ENCODE data around the gene DUSP8. TPM values are rescaled to one million over a fixed set of nuclear protein-coding genes. Genes with fewer than 3 reads are reported as not detected.
"Not testable (repeated sequence)": the region's sequence is repeated elsewhere in the genome, so short reads cannot be mapped to it uniquely, and the experiment has no call there.

DUSP8 gene
- total RNA-seq, 1 experiment from 2014 or later = 4.4 TPM

GRCh38 chr11:1608363-1608762, 36.3 kb upstream of the DUSP8 start, which contains the start of gene KRTAP5-3:
Gene KRTAP5-3, minus strand, starts transcription at chr11:1608463. Its CDS starts 78 bp downstream, at chr11:1608385.
- no peak within 1 kb of the TSS for H3K27ac ChIP-seq (ENCODE audit: insufficient read length, low read depth, low read length)
- H3K4me1 Mint-ChIP-seq = peaks cover 13 to 18% of the 10 kb centered on the region in 2 experiments
- no peaks in the 10 kb centered on the region for H3K79me2 ChIP-seq (ENCODE audit: insufficient read depth, low read length)
- no peak within 1 kb of the TSS for H2BK120ac ChIP-seq (ENCODE audit: low read depth, low read length, poor library complexity, severe bottlenecking)
- no peak within 1 kb of the TSS for H2AFZ ChIP-seq (ENCODE audit: low read length)
- no peak within 1 kb of the TSS for H2BK20ac ChIP-seq (ENCODE audit: low read depth, low read length, poor library complexity, severe bottlenecking)
- peaks cover 3% of the 10 kb centered on the region for H3K23me2 ChIP-seq (ENCODE audit: insufficient read length, low read depth, low read length, poor library complexity, severe bottlenecking)
- H3K27me3 Mint-ChIP-seq (ENCODE audit: low read depth) = peaks cover 42% of the 10 kb centered on the region
- no peak within 1 kb of the TSS for H3K4me2 ChIP-seq (ENCODE audit: insufficient read depth, insufficient read length, low read length)
- no peaks in the 10 kb centered on the region for H3K27me3 ChIP-seq (ENCODE audit: insufficient read depth, low read length)
- H4K5ac ChIP-seq (ENCODE audit: insufficient read length, low read depth, low read length) = no peak within 1 kb of the TSS
- no peak within 1 kb of the TSS for H3K18ac ChIP-seq (ENCODE audit: insufficient read length, low read depth, low read length)
- no peak for DNase-seq
- peaks cover 4 to 8% (median 7%) of the 10 kb centered on the region in 3 experiments; a peak in 4 of 7 replicates for H3K36me3 Mint-ChIP-seq (ENCODE audit: insufficient read depth in 1 of 3, low read depth in 3 of 3)
- no peak within 1 kb of the TSS for H3K4ac ChIP-seq (ENCODE audit: low read depth, low read length)
- no CpG with 5 or more reads among the region's 4 CpGs for WGBS (ENCODE audit: extremely low coverage, insufficient read length, low lambda C conversion rate)
- H3K23ac ChIP-seq (ENCODE audit: insufficient read length, low read depth, low read length) = no peak within 1 kb of the TSS
- no peaks in the 10 kb centered on the region for H3K4me1 ChIP-seq (ENCODE audit: insufficient read depth, low read length)
- H3K27ac Mint-ChIP-seq = no peak within 1 kb of the TSS
- peaks cover 15% of the 10 kb centered on the region in 2 experiments for H3K9me3 Mint-ChIP-seq
- no peak within 1 kb of the TSS for H3K14ac ChIP-seq (ENCODE audit: insufficient read depth, low read length)
- H4K8ac ChIP-seq (replicated peaks; ENCODE audit: insufficient read length, low read depth, low read length) = no peak within 1 kb of the TSS
- H3K4me3 Mint-ChIP-seq = no peak within 1 kb of the TSS
- no peak within 1 kb of the TSS for H2BK12ac ChIP-seq (ENCODE audit: insufficient read length, low read depth, low read length)
- H3K56ac ChIP-seq (ENCODE audit: insufficient read length, low read depth, low read length) = no peak within 1 kb of the TSS
- H2BK5ac ChIP-seq (ENCODE audit: insufficient read length, low read length) = no peak within 1 kb of the TSS
- H2AK5ac ChIP-seq (ENCODE audit: insufficient read length, low read length) = no peak within 1 kb of the TSS
- no peak within 1 kb of the TSS for H2BK15ac ChIP-seq (ENCODE audit: low read depth, low read length)
- no peak within 1 kb of the TSS for H3K9ac ChIP-seq (ENCODE audit: extremely low read depth, insufficient read length, low read length)
- H3K9me3 ChIP-seq (ENCODE audit: control insufficient read depth, low read depth, low read length) = no peaks in the 10 kb centered on the region
- no peak within 1 kb of the TSS for H3T11ph ChIP-seq (ENCODE audit: low read length)
- no peaks in the 10 kb centered on the region for H3K79me1 ChIP-seq (ENCODE audit: insufficient read depth, low read depth, low read length, poor library complexity, severe bottlenecking)
- H4K20me1 ChIP-seq (ENCODE audit: control insufficient read depth, insufficient read depth, insufficient read length) = no peaks in the 10 kb centered on the region
- H4K91ac ChIP-seq (ENCODE audit: insufficient read length, low read depth, low read length) = no peak within 1 kb of the TSS
- no peak for TF ChIP-seq CTCF (conservative IDR thresholded peaks at IDR 0.05)

GRCh38 chr11:1607901-1608300, 35.8 kb upstream of the DUSP8 start:
- no CpG with 5 or more reads among the region's 5 CpGs for WGBS (ENCODE audit: extremely low coverage, insufficient read length, low lambda C conversion rate)
- not testable (repeated sequence) for H3K4me3 Mint-ChIP-seq; H3K27ac Mint-ChIP-seq; H4K5ac ChIP-seq (ENCODE audit: insufficient read length, low read depth, low read length); H2AFZ ChIP-seq (ENCODE audit: low read length); H3K36me3 Mint-ChIP-seq (ENCODE audit: insufficient read depth in 1 of 3, low read depth in 3 of 3); H4K20me1 ChIP-seq (ENCODE audit: control insufficient read depth, insufficient read depth, insufficient read length); H2BK120ac ChIP-seq (ENCODE audit: low read depth, low read length, poor library complexity, severe bottlenecking); H3K9me3 ChIP-seq (ENCODE audit: control insufficient read depth, low read depth, low read length); H3K79me1 ChIP-seq (ENCODE audit: insufficient read depth, low read depth, low read length, poor library complexity, severe bottlenecking); H3K79me2 ChIP-seq (ENCODE audit: insufficient read depth, low read length); H2BK12ac ChIP-seq (ENCODE audit: insufficient read length, low read depth, low read length); H3K9ac ChIP-seq (ENCODE audit: extremely low read depth, insufficient read length, low read length); H3K4me2 ChIP-seq (ENCODE audit: insufficient read depth, insufficient read length, low read length); H3K27me3 ChIP-seq (ENCODE audit: insufficient read depth, low read length); H3K23ac ChIP-seq (ENCODE audit: insufficient read length, low read depth, low read length); H3K27ac ChIP-seq (ENCODE audit: insufficient read length, low read depth, low read length); H2AK5ac ChIP-seq (ENCODE audit: insufficient read length, low read length); H2BK20ac ChIP-seq (ENCODE audit: low read depth, low read length, poor library complexity, severe bottlenecking); H3K4me1 ChIP-seq (ENCODE audit: insufficient read depth, low read length); H2BK5ac ChIP-seq (ENCODE audit: insufficient read length, low read length); H3K4ac ChIP-seq (ENCODE audit: low read depth, low read length); H3T11ph ChIP-seq (ENCODE audit: low read length); H4K91ac ChIP-seq (ENCODE audit: insufficient read length, low read depth, low read length); H2BK15ac ChIP-seq (ENCODE audit: low read depth, low read length); DNase-seq; H4K8ac ChIP-seq (replicated peaks; ENCODE audit: insufficient read length, low read depth, low read length); H3K56ac ChIP-seq (ENCODE audit: insufficient read length, low read depth, low read length); H3K14ac ChIP-seq (ENCODE audit: insufficient read depth, low read length); H3K18ac ChIP-seq (ENCODE audit: insufficient read length, low read depth, low read length); H3K23me2 ChIP-seq (ENCODE audit: insufficient read length, low read depth, low read length, poor library complexity, severe bottlenecking)
- Mint-ChIP-seq H3K4me1 (peaks cover 13 to 18% of the 10 kb centered on the region in 2 experiments), H3K27me3 (ENCODE audit: low read depth) (peaks cover 42% of the 10 kb centered on the region), H3K9me3 (peaks cover 15% of the 10 kb centered on the region in 2 experiments)
